Stimulated activated CD4-positive, alpha-beta T cell treated with anti-CD3 and anti-CD28 coated beads, Interleukin-1b, Interleukin-23, amount 100 ng/mL, for 48 hours (primary cell): ENCODE measurements around the gene DCTN3.
"Not testable (repeated sequence)": the region's sequence is repeated elsewhere in the genome, so short reads cannot be mapped to it uniquely, and the experiment has no call there.

Experiments used
- DNase-seq: peaks from one replicate; pipeline ENCODE4 v3.0.0-alpha.2; 2020

Gene DCTN3

GRCh38 chr9:34646211-34647083 lies 26.2 kb upstream of the DCTN3 start, which contains the start of gene GALT:
Gene GALT (plus strand): TSS chr9:34646675. CDS start chr9:34646705, 30 bp downstream.
- DNase-seq: peak; percentile 97

DNA sequence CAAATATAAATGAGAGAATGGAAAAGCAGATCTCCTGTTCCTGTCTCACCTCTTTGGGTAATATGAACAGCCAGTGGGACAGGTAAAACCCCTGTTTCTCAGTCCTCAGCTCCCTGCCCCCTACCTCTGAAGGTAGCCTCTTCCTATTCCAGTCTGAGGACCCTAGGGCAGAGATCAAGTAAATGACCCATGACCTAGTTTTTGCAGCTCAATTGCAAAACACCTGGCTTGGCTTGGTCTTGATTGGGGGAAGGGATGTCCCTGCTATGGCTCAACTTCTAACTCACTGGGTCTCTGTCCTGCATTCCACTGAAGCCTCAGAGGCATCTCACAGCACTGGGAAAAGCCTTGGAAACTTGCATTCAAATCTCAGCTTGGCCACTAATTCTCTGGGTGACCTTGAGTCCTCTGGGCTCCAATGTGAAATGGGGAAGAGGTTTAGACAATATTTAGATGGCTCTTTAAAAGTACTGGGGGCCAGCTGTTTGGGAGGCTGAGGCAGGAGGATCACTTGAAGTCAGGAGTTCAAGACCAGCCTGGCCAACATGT lies 24.5 kb upstream of the DCTN3 start:
- no peak for DNase-seq

DNA sequence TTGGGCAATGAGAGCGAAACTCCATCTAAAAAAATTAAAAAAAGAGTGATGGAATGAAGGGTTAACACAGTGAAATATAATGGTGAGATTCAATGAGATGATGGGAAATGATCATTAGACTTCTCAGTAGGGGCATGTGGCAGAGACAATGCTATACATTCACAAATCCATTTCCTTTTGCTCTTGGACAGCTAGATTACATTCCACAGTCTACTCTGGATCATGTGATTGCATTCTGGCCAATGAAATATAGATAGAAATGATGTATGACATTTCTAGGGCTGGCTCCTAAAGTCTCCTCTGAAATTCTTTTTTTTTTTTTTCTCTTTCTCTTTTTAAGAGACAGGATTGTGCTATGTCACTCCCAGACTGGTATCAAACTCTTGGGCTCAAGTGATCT lies 22.4 kb upstream of the DCTN3 start:
- DNase-seq: no peak

DNA sequence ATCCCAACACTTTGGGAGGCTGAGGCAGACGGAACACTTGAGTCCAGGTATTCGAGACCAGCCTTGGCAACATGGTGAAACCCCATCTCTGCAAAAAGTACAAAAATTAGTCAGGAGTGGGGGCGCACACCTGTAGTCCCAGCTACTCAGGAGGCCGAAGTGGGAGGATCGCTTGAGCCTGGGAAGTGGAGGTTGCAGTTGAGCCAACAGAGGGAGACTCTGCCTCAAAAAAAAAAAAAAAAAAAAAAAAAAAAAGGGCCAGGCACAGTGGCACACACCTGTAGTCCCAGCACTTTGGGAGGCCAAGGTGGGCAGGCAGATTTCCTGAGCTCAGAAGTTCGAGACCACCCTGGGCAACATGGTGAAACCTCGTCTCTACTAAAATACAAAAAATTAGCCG lies 19.0 kb upstream of the DCTN3 start:
- DNase-seq: not testable (repeated sequence)

DNA sequence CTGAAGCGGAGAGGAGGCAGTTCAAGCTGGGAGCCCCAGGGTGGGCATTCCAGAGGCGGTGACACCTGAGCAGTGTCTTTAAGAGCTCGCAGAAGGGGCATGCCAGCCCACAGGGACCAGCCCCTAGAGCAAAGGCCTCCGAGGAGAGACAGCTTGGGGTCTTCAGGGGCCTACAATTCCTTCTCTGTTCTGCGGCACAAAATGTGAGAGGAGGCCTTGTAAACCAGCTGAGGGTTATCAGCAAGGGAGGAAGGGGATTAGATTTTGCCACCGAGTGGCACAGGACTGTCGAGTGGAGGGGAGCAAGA lies 17.8 kb upstream of the DCTN3 start:
- no peak for DNase-seq

DNA sequence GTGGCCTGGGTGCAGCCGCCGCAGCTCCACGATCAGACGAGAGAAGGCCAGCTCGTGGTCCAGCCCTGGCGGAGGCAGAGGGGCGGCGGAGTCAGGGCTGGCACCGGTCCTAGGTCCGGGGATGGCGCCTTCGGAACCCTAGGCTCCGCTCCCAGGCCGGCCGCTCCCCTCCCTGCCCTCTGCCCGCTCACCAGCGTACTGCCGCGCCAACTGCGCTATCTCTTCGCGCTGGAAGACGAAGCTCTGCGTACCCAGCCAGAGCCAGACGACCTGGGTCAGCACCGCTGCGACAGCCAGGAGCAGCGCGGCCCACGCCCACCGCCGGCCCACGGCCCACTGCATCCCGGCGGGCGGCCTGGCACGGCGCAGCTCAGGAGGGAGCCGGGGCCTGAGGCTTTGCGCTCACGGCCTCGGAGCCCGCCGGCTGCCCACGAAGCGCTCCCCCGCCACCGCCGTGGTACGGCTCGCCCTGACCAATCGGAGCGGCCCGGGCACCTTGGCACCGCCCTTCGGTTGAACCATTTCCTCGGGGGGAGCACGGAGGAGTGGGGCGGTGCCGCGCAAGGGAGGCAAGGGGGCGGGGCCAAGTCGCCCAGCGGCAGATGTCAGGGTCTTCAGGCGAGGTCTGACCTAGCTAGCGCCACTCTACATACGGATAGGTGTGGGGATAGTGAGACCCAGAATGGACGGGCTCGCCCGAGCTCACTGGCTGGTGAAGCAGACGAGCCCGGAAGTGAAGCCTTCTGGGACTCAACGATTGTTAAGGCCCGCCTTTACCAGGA lies 17.3 kb upstream of the DCTN3 start, which contains the start of gene SIGMAR1:
TSS of gene SIGMAR1 (minus strand) at position 432 of the 782 bp plus-strand sequence. CDS start at position 342, 90 bp downstream.
- peak; percentile 91 for DNase-seq

DNA sequence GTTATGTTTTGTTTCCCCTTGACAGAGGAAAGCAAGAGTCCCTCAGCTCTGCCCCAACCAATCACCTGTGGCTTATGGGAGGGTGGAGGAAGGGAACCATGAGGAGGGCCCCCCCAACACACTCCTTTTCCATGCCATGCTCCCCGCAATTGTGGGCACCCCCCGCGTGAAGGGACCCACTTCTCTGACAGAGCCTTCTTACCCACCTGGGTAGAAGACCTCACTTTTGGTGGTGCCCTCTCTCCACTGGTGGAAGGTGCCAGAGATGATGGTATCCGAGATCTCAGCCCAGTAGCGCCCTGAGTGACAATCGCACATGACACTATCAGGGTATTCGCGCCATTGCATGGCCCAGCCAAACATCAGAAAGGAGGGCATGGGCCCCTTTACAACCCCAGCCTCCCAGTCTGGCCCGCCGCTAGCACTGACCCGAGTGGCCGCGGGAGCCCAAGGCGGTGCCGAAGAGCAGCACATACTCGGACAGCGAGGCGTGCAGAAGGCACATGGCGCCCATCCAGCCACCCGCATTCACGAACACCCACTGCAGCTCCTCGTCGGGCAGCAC lies 16.6 kb upstream of the DCTN3 start:
- no peak for DNase-seq

DNA sequence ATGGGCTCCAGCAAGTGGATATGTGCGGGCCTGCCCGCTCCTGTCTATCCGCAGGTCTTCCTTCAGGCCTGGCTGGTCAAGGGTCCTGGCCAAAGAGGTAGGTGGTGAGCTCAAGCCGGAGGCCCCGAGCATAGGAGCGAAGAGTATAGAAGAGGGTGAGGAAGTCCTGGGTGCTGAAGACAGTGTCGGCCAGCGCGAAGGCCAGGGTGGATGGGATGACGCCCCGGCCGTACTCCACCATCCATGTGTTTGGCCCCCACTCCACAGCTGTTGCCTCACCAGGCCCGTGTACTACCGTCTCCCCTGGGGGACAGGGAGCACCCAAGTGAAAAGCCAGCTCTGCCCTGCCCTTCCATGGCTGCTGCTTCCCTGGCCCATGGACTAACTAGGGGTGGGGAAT lies 15.3 kb upstream of the DCTN3 start:
- no peak for DNase-seq

DNA sequence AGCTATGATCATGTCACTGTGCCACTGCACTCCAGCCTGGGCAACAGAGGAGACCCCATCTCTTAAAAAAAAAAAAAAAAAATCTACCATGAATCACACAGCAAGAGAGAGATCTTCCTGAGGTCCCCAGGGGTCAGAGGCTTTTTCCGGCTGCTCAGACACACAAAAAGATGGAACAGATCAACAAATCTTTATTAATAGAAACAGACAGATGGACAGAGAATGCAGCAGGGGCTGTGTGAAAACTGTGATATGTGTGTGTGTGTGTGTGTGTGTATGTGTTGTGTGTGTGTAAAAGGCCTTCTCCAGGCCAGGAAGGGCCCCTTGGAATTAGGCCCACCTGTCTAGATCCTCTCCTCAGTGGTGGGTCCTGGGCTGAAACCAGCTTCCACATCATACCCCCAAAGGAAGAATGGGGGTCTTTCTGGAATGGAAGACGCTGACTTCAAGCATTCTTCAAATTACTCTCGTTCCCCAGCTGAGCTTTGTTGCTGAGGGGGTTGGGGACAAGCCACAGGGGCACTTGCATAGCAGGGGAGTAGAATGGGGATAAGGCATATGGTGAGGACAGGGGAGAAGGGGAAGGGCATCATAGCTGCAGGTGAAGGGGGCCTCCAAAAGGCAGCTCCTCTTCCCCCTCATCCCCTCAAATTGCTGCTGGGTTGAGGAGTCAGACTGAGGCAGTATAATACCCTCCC lies 14.4 kb upstream of the DCTN3 start:
- DNase-seq: no peak

GRCh38 chr9:34633851-34634550 lies 13.7 kb upstream of the DCTN3 start:
- DNase-seq: peak; percentile 68

DNA sequence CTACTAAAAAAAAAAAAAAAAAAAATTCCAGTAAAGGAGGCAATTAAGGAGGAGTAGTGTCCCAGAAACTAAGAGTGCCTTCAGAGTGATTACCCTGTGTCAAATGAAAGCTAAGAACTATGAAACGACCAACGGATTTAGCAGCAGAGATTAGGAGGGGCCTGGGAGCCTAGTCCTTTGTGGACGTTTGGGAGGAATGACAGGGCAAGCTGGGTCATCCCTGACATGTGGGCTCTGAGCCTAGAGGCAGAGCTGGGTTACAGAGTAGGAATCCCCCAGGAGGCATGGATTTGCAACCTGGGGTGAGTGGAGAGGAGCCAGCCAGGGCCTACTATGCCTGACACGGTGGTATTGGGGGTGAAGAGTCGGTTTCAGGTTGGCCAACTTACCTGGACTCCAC lies 12.9 kb upstream of the DCTN3 start:
- DNase-seq: no peak

GRCh38 chr9:34630402-34631154 lies 10.3 kb upstream of the DCTN3 start:
- no peak for DNase-seq

- no peak for DNase-seq
Measured at GRCh38 chr9:34629491-34629808, 9.2 kb upstream of the DCTN3 start.

- no peak for DNase-seq
Measured at GRCh38 chr9:34628656-34629490, 8.6 kb upstream of the DCTN3 start, which contains the start of gene ARID3C. Gene ARID3C (minus strand): TSS chr9:34629066. CDS start chr9:34628014, 1,052 bp downstream.

GRCh38 chr9:34627716-34628655 lies 7.7 kb upstream of the DCTN3 start:
- no peak for DNase-seq

DNA sequence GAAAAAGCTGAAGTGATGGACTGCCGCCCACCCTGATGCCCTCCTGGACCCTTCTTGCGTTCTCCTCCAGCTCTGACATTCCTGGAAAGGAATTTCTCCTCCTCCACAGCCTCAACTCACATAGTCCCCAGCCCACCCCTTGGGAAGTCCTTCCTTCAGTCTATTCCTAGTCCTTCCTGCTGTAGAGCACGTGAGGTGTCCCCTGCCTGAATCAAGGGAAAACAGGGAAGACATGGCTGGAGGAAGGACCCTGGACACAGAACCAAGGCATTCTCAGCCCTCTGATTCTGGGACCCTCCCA lies 4.8 kb upstream of the DCTN3 start:
- no peak for DNase-seq

GRCh38 chr9:34624475-34625185 lies 4.3 kb upstream of the DCTN3 start:
- no peak for DNase-seq

GRCh38 chr9:34623374-34624235 lies 3.3 kb upstream of the DCTN3 start:
- no peak for DNase-seq
